HG03575 (cell line): ENCODE measurements around the gene GPATCH2.

Experiments used
- ATAC-seq: cut with Tn5 transposase; IDR thresholded peaks from one replicate; pipeline ENCODE4 v1.9.1; 2021; ENCODE audit not compliant: unreplicated experiment, insufficient number of reproducible peaks, low FRiP score; ENCODE audit errors: extremely low read depth

The GPATCH2 gene

DNA sequence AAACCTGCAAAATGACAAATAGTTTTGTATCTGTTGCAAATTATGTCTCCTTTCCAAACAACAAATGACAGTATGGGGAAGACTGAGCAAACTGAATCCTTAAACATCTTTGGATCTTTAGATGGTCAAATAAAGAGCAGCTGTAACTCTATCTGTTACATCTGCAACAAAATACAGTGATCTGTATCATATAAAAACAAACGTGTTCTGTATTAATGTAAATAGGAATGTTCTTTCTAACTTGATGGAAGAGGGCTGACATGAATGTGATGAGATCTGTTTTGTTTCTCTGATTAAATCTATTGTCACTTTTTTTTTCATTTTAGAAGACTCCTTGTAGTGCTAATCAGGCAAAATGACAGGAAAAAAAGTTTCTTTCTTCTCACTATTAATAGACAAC is 159.5 kb downstream of the GPATCH2 start:
- ATAC-seq, result no peak

DNA sequence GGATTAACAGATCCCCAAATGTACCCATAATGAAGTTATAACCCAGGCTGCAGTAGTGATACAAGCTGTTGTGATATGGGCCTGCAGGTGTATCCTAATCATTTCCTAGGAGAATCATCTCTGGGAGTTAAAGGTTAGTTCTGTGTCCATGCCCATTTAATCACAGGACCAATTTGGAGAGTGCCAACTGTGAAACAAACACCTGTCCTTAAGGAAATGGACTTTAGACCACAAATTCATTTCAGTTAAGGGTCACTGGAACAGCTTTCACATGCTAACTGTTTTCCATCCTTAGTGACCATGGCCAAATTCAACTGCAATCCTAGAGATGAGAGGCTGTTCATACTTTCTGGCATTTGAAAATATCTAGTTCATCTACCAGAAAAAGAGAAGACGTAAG is 160.9 kb downstream of the GPATCH2 start:
- no peak for ATAC-seq

DNA sequence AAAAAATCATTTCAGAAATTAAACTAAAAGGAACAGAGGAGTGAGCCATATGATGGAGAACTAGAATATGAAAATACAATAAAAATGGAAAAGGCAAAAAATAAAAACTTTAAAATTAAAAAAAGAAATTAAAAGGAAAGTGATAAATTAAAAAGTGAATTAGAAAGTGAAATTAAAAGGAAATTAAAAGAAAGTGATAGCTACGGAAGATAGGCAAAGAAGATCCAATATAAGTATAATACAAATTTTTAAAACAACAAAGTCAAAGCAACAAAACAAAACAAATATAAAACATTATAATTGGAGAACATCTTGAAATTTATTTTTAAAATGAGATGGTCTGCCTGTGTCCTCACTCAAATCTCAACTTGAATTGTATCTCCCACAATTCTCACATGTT is 165.8 kb downstream of the GPATCH2 start:
- ATAC-seq, result no peak

DNA sequence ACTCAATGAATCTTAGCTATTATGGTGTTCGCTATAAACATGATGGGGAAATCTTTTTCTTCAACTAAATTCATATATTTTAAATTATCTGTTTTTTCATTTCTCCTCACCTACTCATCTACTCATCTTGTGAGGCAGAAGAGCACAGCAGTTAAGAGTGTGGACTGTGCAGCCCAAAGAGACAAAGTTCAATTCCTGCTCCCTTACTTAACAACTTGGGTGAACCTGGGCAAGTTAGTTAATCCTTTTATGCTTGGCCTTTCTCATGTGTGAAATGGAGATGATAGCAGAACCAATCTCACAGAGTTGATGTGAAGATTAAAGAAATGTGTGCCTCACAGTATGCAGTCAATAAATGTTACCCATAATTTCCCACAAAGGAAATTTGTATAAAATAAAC is 168.2 kb downstream of the GPATCH2 start:
- no peak for ATAC-seq

DNA sequence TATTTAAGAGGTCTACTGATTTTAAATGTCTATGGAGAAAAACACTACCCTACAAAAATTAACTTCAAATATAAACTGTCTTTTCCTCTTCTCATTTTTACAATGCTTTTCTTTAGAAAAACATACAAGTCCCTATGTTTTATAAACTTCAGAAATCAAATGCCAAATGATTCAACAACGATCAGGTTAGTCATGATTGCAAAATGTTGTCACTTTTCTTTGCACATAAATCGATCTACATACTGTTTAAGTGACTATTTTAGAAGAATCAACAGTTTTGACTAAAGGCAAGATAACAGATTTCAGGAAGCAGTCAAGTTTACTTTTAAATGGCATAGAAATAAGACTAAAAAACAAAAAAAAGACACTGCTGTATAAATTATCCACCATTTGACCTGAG is 168.7 kb downstream of the GPATCH2 start:
- ATAC-seq, result no peak

DNA sequence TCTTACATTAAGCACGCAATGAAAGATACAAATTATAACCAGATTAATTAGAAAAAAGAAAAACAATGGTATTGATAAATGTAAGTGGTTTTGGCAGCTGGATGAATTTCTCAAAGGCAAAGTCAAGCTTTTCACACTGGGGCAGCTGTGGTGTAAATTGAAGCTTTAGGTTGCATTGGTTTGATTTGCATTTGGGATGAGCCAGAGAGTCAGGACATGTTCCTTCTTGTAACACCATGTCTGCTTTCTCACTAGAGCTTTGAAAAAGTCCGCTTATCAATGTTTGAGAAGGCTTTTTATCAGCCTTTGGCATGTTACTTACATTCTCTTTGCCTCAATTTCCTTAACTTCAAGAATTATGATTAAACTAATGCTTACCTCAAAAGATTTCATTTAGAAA is 173.9 kb downstream of the GPATCH2 start:
- no peak for ATAC-seq

DNA sequence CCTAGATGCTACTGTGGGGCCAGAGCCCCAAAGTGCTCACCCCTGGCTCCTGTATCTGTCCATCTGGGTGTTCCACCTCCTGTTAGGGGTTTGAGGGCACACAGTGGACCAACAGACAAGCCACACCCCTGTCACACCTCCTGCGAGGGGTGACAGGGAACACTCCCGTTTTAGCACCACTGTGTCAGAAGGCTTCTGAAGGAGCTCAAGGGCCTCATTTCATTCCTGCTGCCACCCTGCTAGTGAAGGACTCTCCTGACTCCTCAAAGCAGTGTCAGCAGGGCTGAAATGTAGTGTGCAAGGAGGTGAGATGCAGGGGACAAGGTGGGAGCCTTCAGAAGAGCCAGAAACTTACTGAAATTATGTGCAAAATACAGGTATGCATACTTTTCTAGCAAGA is 174.6 kb downstream of the GPATCH2 start:
- no peak for ATAC-seq

DNA sequence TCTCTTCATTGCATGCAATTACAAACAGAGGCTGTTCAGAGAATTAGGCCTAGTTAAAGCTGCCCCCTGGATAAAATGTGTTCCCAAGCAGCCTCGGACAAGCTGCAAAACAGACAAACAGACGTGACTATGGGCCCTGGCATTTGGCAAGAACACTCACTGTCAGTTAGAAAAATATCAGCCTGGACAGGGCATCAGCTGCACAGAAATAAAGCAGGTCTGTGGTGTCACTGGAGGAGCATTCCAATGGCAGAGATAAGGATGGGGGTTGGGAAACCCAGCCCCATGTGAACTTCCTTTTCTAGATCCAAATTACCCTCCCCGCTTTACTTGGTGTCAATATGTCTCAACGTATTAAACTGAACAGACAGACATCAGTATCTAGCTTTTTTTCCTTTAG is 177.1 kb downstream of the GPATCH2 start:
- no peak for ATAC-seq

DNA sequence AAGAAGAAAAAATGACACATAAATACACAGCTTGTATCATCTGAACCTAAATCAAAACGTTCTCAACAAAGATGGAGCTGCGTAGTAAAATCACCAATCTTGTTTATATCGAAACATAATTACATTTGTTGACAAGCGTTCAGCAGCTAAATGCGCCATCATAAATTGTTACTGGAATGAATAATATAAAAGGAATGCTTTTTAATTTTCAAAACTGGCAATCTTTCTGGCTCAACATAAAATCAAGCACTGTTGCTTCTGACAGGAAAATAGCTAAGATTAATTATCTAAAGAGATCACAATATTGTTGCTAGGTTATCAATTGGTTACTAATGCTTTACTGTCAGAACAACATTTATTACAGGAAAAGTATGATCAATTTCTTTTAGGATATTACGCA is 181.5 kb downstream of the GPATCH2 start:
- ATAC-seq, result no peak

DNA sequence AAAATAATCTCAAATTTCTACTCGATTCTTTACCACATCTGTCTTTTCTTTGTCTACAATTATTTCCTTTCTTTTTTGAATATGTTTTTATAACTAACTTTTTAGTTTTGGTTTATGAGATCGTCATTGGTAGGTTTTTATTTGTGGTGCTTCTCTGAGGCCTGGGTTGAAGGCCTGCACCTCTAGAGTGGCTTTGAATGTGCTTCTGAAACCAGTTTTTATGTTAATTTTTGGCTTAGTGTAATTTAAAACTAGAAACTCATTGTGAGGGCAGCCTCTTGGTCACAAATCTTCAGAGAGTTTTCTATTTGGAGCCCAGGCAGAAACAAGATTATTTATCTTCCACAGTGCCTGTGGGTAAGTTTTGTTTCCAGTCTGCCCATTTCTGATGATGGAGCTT is 187.0 kb downstream of the GPATCH2 start:
- no peak for ATAC-seq

DNA sequence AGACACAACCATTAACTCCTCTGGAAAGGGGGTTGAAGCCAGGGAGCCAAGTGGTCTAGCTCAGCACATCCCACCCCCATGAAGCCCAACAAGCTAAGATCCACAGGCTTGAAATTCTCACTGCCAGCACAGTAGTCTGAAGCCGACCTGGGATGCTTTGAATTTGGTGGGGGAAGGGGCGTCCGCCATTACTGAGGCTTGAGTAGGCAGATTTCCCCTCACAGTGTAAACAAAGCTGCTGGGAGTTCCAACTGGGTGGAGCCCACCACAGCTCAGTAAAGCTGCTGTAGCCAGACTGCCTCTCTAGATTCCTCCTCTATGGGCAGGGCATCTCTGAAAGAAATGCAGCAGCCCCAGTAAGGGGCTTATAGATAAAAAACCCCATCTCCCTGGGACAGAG is 193.5 kb downstream of the GPATCH2 start:
- ATAC-seq, result no peak

DNA sequence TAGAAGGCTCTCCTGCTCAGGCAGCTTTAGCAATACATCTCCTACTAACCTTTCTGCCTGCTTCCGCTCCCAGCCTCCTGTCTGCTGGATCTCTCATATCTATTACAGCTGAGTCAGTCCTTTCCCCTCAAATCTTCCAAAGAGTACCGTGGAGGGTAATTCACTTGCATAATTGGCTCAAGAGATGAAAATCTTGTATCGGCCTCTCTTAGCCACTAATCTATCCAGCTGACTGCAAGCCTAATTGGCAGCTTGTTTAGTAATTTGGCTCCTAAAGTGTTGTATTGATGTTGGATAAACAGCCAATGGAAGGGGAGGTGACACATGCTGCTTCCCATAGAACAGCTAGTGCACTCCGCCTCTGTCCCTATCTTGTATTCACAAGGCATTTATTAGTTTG is 195.7 kb downstream of the GPATCH2 start:
- ATAC-seq, result no peak

DNA sequence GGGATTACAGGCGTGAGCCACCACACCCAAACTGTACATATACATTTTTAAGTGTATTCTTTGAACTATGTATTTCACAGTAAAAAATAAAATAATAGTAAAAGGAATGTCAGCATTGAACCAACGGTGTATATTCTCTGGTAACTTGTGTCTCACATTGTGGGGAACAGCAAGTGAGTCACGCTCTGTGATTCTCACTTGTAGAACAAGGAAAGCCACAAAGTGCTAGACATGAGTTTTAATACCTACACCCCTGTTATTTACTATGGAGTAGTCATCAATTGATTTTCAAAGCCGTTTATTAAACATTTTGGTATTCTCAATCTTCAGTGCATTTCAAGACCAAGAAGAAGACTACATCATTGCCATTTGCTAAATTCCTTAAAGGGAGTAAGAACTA is 197.2 kb downstream of the GPATCH2 start:
- ATAC-seq, result no peak

DNA sequence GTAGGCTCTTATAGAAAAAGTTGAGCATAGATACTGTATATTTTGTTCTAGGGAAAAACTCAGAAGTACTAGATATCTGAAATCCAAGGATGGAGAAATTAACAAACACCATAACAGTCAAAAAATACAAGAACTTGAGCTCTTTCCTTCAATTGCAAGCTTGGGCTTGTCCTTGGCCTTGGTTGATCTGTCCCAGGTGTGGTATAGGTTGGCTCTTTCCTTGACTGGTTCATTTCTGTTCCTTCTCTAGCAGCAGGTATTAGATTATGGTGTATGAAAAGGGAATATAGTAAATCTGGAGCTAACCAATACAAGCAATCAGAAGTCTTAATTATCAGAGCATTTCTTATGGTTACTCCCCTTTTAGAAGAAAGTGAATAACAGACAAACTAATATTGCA is 198.6 kb downstream of the GPATCH2 start:
- no peak for ATAC-seq

DNA sequence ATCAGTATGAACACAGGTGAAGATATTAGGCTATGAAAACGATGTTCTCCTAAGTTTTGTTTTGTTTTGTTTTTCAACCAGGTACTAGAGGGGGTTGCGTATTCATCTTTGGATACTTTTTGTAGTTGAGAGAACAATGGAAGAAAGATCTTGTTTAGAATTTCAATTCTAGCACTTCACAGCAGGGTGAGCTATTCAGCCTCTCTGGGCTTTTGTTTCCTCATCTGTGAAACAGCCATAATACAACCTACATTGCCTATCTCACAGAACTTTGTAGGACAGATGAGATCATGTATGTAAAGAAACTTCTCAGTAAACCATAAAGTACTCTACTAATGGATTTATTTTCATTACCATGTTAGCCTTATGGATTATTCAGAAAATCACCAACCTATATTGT is 199.5 kb downstream of the GPATCH2 start:
- no peak for ATAC-seq

DNA sequence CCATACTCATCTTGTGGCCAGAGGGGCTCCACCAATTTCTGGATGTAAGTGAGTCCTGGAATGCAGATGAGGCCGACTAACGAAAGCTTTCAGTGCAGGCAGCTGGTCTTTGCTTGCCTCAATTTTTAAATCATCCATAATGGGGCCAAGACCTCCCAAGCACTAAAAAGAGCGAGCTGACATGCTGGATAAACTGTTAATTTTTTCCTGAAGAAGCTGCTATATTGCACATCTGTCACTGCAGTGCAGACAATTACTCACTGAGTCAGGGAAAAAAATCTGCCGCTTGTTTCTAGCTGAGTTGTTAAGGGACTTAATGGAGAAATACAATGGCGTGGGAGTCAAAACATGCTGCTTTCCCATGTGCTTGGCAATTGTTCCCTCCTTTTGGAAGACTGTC is 205.5 kb downstream of the GPATCH2 start:
- no peak for ATAC-seq

DNA sequence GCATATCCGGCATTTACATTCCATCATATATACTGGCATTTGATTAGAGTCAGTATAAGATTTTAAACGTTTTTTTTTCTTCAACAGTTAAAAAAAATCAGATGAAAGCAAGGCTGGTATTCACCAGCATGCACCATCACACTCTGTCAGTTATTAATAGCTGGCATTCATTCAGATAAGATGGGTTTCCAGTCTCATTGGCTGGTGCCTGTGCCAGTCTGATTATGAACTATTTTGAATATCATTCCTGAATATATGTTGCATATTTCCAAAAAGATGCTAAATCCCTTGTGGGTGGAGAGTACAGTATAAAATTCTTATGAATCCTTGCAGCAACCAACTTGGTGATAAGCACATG is 211.7 kb downstream of the GPATCH2 start:
- no peak for ATAC-seq

DNA sequence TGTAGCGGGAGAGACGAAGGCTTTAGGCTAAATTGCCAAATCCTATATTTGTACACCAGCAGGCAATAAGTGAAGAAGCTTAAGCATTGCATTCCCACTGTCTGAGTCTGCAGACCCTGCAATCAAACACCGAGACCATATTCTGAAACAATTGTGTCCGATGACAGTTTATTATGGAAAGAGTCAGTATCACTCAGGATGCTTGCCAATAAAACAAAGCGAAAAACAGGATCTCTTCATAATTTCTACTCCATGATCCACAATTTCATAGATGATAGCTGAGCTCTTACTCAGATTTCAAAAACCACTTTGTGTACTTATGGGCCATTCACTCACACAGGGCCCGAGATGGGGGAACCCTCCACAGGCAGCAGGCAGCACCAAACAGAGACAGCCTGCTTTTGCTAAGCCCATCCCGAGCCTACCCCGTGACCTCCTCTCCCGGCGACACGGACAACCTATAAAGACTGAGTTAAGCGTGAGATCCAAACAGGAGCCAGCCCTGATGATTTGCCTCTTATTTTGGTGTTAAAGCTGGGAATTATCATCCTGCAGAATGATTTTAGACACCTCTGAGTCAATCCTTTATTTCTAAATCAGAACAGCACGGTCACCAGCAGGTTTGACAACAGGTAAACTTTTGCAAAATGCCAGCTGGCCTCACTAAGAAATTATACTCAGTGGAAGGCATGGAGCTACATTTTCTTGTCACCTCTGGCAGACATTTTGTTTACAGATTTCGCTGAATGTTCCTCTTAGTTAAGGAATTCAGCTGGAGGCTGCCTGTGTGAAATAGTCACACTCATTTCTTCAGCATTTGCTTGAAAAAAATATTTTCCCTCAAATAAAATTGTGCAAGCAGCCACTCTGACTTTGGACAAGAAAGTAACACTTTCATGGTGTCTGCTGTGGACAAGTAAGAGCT is 212.4 kb downstream of the GPATCH2 start:
- ATAC-seq, result no peak

DNA sequence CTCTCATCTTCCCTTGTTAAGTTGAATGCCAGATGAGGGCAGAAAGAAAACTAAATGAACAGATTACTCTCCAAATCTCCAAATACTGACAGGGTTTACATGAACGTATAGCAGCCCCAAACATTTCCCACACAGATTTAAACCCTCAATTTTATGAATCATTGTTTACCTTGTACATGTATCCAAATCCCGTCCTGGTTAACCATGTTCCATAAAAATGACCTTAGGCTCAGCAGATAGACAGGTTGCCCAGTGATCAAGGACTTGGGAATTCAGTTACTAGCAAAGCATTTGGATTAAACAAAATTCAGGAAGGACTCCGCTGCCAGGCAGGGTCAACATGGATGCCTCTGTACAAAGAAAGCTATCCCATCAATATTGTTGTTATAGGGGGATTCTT is 213.5 kb downstream of the GPATCH2 start:
- ATAC-seq, result no peak

DNA sequence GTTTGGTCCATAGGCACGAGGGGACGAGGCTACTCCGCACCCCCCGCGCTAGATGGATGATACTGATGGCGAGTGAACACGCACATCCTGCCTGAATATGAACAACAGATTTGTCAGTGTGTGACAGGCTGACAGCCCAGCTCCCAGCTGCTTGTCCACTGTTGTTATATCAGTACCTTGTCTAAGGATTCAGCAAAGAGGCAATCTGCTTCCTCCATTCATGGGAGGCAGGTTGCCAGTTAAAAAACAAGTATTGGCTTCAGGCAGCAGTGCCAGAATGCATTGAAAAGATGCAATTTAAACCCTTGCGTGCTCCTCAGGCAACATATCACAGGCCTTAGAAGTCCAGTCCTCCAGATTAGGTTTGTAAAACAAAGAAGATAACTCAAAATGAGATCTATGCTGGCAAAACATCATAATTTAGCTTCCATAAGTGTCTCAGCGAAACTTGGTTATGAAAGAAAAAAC is 223.3 kb downstream of the GPATCH2 start:
- no peak for ATAC-seq
